22Rv1 (cell line): ENCODE data around the gene HSFY1.
"Not testable (repeated sequence)": the region's sequence is repeated elsewhere in the genome, so short reads cannot be mapped to it uniquely, and the experiment has no call there.

Experiments used
- H3K27ac ChIP-seq: fragments of 450-650 bp; 2 replicates; pipeline ENCODE4 v1.5.1; 2017

Gene HSFY1, protein sequence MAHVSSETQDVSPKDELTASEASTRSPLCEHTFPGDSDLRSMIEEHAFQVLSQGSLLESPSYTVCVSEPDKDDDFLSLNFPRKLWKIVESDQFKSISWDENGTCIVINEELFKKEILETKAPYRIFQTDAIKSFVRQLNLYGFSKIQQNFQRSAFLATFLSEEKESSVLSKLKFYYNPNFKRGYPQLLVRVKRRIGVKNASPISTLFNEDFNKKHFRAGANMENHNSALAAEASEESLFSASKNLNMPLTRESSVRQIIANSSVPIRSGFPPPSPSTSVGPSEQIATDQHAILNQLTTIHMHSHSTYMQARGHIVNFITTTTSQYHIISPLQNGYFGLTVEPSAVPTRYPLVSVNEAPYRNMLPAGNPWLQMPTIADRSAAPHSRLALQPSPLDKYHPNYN

DNA sequence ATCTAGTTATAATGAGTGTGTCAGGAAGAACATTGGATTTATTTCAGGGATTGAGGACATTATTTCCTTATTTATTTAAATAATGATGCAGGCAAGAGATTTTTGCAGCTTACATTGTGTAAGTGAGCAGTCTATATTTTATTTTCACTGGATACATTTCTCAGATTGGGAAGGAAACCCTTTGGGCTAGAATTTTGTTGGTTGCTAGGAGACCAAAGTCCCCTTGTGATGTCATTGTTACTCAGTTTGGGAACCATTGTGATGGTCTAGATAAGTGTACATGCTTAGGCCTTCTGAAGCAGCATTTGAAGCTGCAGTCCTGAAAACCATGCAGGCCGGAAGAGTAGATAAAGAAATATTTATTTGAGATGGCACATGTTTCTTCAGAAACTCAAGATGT is at the start of gene HSFY1:
TSS of gene HSFY1 (plus strand) at position 301 of the 400 bp plus-strand sequence. CDS start at position 369, 68 bp downstream.
- H3K27ac ChIP-seq = not testable (repeated sequence)

DNA sequence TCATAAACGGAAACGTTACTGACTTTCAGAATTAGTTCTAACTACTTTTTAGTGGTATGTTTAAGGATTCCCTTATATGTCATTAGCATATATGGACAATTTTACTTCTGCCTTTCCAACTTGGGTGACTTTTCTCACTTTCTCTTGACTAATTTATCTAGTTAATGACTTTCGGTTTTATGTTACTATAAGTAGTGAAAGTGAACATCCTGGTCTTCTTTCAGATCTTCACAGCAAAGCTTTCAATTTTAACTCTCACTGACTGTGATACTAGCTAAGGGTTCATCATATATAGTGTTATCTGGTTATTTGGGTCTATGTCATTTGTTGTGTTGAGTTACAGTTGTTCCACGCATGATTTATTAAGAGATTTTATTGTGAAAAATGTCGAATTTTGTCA is 42.3 kb upstream of the HSFY1 start:
- not testable (repeated sequence) for H3K27ac ChIP-seq

DNA sequence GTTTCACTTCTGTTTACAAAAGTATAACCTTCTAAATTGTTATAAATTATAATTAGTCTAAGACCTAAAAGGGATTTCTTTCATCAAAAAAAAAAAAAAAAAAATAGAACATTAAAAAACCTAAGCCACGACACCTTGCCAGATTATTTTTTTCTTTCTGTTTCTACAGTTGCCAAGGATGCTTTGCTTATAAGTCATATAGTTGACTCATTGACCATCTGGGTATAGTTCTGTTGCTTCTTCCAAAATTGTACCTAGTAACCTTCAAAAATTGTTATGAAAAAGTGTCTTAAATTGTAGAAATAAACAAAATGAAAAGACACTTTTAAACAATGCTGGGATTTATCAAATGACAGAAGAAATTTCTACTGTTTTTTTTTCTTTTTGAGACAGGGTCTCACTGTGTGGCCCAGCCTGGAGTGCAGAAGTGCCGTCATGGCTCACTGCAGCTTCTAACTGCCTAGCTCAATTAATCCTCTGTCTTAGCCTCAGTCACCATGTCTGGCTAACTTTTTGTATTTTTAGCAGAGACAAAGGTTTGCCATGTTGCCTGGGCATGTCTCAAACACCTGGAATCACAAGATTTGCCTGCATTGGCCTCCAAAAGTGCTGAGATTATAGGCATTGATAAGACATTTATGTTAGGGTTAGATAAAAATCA is 15.4 kb upstream of the HSFY1 start:
- not testable (repeated sequence) for H3K27ac ChIP-seq

- H3K27ac ChIP-seq = not testable (repeated sequence)
These were observed 7.6 kb upstream of the HSFY1 start for GRCh38 chrY:18538952-18539351.

DNA sequence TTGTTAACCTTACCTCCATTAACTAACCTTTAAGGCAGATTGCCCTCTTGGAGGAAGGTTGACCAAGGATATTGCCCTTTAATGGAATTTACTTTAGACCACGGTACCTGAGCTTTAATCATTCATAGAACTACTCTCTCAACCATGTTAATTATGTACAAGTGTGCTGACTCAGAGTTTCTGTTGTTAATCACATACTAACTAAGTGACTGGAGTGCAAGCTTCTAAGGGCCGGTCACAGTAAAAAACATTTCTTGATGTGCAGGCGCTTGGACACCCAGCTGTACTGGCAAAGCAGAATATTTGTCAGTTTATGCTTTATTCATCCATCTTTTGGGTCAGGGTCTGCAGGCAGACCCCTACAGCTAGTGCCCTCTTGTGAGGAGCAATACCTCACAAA is 6.6 kb downstream of the HSFY1 start:
- H3K27ac ChIP-seq = not testable (repeated sequence)

DNA sequence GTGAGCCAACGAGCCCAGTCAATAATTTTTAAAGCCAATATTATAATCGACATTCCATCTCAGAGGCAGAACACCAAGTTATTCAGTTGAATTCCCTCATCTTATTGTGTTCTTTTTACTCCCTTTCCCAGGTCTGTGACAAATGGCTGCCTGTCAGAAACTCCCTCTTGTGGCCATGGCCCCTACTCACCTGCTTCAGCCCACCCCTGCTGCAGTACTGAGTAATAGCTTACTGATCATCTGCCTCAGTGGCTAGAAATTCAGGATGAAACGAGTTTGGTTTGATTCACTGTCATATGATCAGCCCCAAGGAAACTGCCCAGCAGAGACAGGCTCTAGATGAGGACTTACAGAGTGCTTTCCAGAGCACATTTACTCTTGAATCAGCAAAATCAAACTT is 19.4 kb downstream of the HSFY1 start:
- H3K27ac ChIP-seq = not testable (repeated sequence)
